EL (cell line): ENCODE results near the gene EID2B.
A peak's percentile ranks its signal among the peaks of the same experiment; 100 is the strongest.

ENCODE experiments used
- DNase-seq: peaks from one replicate; pipeline ENCODE4 v3.0.0-alpha.2; 2016

EID2B gene

GRCh38 chr19:39497996-39498797, 34.5 kb downstream of the EID2B start:
- peak; percentile 36 for DNase-seq

DNA sequence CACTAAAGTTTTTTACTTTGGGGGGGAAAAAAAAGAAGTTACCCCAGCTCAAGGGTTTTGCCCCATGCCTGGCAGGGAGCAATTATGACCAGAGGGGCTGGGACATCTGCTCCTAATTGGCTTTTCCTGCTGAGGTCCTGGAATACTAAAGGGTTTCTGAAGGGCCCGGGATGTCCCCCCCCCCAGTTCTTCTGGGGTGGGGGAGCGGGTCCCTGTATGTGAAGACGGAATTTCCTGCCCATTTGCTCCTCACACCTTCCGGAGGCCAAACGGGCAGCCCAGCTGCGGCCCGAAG, 35.0 kb downstream of the EID2B start:
- no peak for DNase-seq

DNA sequence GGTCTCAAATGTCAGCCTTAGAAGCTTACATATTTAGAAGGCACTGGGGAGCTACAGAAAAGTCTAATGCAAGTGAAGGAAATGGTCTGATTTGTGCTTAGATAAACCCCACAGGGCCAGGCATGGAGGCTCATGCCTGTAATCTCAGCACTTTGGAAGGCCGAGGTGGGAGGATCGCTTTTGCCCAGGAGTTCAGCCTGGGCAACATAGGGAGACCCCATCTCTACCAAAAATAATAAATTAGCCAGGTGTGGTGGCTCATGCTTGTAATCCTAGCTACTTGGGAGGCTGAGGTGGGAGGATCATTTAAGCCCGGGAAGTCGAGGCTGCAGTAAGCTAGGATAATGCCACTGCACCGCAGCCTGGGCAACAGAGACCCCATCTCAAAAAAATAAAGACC, 36.6 kb downstream of the EID2B start:
- no peak for DNase-seq

DNA sequence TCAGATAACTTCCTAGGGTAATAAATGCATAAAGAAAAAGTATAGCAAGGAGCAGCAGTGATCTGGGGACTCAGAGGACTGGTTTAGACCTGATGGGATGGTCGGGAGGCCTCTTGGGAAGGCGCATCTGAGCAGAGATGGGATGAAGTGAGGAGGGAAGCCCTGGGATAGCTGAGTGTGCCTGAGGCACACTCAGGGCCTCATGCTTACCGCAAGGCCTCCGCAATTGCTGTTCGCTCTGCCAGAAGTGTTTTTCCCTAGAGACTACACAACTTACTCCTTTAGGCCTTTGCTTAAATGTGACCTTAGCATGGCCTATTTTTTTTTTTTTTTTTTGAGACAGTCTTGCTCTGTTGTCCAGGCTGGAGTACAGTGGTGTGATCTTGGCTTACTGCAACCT, 38.0 kb downstream of the EID2B start:
- DNase-seq: no peak

DNA sequence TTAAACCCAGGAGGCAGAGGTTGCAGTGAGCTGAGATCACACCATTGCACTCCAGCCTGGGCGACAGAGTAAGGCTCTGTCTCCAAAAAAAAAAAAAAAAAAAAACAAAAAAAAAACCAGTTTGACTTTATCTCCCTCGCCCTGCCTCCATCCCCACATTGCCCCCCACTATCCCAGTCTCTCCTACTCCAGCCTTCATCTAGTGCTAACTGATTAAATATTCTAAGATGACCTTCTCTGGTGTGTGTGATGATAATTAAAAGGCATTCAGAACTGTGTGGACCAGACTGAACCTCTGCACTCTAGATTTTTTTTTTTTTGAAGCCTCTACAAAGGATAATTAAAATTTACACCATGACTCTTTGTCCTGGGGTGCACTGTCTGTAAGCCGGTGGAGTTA, 39.9 kb downstream of the EID2B start:
- no peak for DNase-seq

GRCh38 chr19:39492225-39492624, 40.4 kb downstream of the EID2B start:
- DNase-seq: no peak

DNA sequence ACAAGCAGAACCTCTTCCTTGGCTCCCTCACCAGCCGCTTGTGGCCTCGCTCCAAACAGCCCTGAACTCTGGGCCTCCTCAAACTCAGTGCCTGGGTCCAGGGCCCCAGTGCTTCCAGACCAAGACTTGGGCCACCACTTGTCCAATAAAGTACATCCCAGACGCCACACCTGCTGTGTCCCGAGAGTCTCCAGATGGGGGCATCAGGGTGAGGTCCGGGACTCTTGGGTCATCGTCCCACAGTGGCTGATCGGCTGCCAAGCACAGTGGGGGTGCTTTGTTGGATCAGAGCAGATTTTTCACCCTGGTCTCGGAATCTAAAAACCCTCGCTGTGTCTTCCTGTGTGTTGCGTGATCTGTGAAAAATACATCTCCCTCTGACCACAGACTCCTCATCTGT, 42.9 kb downstream of the EID2B start:
- no peak for DNase-seq

DNA sequence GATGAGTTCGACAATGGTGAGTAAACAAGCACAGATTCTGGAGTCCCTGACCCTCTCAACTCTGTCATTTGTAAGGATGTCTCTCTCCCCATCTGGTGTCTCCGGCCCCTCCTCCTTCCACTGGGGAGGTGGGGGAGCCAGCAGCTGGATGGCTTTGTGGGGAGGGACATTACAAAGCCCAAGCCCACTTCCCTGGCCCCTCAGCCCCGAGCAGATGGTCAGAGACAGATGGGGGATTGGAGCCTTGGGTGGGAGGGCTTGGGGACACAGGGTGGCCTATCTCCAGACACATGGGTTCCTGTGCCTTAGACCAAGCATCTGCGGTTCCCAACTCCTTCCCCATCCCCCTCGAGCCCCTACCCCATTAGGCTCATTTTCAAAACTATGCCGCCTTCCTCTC, 49.5 kb downstream of the EID2B start:
- no peak for DNase-seq

GRCh38 chr19:39481676-39482075, 51.0 kb downstream of the EID2B start:
- DNase-seq: no peak

DNA sequence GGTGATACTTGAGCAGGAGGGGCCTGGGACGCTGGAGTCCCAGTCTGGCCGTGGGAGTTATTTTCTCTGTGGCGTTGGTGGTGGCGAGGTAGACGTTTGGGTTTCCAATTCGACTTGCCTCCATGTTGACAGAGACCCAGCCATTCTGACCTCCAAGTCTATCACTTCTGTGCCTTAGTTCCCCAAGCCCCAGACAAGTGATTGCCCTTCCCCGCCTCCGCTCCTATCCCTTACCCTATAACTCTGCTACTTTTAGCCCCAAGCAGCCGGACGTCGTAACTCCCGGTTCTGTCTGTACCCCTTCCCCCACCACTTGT, 51.5 kb downstream of the EID2B start:
- no peak for DNase-seq
